IPS-NIHi11 (cell line): ENCODE results near the gene ASXL1.
"Not testable (repeated sequence)": the region's sequence is repeated elsewhere in the genome, so short reads cannot be mapped to it uniquely, and the experiment has no call there.

Experiments used
- DNase-seq: peaks from one replicate; pipeline ENCODE4 v3.0.0; 2012; ENCODE audit warnings: mixed read lengths, low spot score

The ASXL1 gene

GRCh38 chr20:32407131-32407750 is 49.1 kb downstream of the ASXL1 start:
- not testable (repeated sequence) for DNase-seq

GRCh38 chr20:32411955-32412706 is 54.0 kb downstream of the ASXL1 start:
- DNase-seq = no peak

- DNase-seq = no peak
Measured at GRCh38 chr20:32415494-32415893, 57.4 kb downstream of the ASXL1 start.

GRCh38 chr20:32416206-32416605 is 58.1 kb downstream of the ASXL1 start:
- no peak for DNase-seq

GRCh38 chr20:32418376-32418775 is 60.2 kb downstream of the ASXL1 start:
- no peak for DNase-seq

- DNase-seq = no peak
Measured at GRCh38 chr20:32421290-32421689, 63.2 kb downstream of the ASXL1 start.

DNA sequence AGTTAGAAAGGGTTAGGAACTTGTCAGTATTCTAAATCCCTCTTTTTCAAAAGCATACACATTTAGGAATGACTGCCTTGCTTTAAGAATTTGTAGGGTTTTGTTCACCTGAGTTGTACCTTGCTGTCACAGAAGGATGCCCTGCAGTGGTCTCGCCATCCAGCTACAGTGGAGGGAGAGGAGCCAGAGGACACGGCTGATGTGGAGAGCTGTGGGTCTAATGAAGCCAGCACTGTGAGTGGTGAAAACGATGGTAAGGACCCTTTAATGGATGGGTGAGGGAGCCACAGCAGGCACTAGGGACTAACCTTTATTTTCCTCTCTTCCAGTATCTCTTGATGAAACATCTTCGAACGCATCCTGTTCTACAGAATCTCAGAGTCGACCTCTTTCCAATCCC is 69.9 kb downstream of the ASXL1 start:
- DNase-seq = no peak

GRCh38 chr20:32429343-32429742 is 71.2 kb downstream of the ASXL1 start:
- no peak for DNase-seq

GRCh38 chr20:32429745-32430360 is 71.7 kb downstream of the ASXL1 start:
- no peak for DNase-seq

DNA sequence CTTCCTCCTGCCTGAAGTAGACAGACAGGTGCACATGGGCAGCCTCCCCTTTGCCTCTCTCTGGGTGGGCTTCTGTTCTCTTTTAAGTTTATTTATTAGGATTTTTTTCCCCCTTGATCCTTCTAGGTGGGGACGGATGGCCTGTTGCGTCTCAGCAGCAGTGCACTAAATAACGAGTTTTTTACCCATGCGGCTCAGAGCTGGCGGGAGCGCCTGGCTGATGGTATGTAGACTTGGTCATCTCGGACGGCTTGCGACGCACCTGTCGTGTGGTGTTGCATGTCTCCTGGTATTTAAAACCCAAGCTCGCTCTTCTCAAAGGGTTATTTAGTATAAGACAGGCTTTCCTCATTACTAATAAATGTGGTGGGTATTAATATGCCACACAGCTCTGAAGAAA is 73.3 kb downstream of the ASXL1 start:
- DNase-seq = no peak

GRCh38 chr20:32432277-32432676 is 74.1 kb downstream of the ASXL1 start:
- DNase-seq = no peak

DNA sequence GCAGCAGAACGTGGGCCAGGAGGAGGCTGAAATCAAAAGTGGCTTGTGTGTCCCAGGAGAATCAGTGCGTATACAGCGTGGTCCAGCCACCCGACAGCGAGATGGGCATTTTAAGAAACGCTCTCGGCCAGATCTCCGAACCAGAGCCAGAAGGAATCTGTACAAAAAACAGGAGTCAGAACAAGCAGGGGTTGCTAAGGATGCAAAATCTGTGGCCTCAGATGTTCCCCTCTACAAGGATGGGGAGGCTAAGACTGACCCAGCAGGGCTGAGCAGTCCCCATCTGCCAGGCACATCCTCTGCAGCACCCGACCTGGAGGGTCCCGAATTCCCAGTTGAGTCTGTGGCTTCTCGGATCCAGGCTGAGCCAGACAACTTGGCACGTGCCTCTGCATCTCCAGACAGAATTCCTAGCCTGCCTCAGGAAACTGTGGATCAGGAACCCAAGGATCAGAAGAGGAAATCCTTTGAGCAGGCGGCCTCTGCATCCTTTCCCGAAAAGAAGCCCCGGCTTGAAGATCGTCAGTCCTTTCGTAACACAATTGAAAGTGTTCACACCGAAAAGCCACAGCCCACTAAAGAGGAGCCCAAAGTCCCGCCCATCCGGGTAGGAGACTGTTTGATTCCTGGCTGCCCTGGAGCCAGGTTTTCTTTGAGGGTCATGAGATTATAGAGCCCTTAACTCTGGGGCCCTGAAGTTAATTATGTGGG is 75.3 kb downstream of the ASXL1 start:
- DNase-seq = no peak

- DNase-seq = no peak
Measured at GRCh38 chr20:32434434-32434833, 76.3 kb downstream of the ASXL1 start.

DNA sequence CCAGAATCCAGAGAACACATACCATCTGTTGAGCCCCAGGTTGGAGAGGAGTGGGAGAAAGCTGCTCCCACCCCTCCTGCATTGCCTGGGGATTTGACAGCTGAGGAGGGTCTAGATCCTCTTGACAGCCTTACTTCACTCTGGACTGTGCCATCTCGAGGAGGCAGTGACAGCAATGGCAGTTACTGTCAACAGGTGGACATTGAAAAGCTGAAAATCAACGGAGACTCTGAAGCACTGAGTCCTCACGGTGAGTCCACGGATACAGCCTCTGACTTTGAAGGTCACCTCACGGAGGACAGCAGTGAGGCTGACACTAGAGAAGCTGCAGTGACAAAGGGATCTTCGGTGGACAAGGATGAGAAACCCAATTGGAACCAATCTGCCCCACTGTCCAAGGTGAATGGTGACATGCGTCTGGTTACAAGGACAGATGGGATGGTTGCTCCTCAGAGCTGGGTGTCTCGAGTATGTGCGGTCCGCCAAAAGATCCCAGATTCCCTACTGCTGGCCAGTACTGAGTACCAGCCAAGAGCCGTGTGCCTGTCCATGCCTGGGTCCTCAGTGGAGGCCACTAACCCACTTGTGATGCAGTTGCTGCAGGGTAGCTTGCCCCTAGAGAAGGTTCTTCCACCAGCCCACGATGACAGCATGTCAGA is 77.4 kb downstream of the ASXL1 start:
- no peak for DNase-seq

DNA sequence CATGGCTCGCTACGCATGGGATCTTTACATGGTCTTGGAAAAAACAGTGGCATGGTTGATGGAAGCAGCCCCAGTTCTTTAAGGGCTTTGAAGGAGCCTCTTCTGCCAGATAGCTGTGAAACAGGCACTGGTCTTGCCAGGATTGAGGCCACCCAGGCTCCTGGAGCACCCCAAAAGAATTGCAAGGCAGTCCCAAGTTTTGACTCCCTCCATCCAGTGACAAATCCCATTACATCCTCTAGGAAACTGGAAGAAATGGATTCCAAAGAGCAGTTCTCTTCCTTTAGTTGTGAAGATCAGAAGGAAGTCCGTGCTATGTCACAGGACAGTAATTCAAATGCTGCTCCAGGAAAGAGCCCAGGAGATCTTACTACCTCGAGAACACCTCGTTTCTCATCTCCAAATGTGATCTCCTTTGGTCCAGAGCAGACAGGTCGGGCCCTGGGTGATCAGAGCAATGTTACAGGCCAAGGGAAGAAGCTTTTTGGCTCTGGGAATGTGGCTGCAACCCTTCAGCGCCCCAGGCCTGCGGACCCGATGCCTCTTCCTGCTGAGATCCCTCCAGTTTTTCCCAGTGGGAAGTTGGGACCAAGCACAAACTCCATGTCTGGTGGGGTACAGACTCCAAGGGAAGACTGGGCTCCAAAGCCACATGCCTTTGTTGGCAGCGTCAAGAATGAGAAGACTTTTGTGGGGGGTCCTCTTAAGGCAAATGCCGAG is 78.2 kb downstream of the ASXL1 start:
- DNase-seq = no peak

- DNase-seq = no peak
Measured at GRCh38 chr20:32436968-32437367, 78.8 kb downstream of the ASXL1 start.

DNA sequence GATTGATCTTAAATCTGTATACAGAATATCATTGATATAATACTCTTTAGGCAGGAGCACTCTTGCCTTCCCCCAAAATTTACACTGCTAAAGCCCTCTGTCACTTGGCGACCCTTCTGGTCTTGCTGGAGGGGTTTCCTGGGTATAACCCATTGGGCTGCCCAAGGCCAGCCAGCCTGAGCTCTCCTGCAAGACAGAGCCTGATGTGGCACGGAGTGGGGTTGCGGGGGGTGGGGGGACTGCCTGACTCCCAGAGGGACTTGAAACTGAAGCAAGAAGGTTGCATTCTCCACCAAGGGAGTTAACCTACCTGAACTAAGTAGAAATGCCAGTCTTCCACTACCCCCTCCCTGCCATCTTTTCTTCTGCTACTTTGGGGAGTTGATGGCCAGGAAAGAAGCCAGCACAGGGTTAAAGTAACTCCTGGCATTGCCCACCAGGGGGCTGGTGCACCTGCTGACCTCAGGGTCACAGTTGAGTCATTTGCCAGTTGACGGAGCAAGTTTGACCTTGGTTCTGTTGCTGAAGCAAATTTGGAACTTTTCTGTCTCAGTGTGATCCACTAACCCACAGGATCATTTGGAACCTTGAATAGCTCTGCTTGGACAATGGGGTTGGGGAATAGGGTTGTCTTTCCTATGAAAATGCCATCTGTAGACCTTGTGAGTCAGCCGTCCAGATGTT is 79.4 kb downstream of the ASXL1 start:
- no peak for DNase-seq

DNA sequence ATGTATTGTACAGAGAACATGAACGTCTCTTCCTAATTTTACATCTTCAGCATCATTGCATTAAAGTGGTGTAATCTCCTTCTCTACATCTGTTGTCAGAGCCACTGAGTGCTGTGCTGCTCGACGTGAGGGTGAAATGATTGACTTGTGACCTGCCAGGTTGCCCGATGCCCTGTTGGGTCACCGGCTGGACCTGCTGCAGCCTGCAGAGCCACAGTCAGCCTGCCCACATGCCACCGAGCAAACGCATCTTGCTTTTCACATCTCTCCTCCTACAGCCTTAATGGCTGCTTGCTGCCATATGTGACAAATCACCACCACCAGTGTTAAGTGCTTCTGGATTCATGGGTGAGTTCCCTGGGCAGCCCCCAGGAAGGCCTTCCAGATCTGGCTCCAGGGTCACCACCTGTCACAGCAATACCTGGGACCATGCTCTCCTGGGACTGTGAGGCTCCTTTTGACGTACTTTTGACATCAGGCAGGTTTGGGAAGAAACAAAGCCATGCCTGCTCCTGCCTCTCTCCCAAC is 80.3 kb downstream of the ASXL1 start:
- no peak for DNase-seq

GRCh38 chr20:32439132-32439829 is 81.2 kb downstream of the ASXL1 start:
- no peak for DNase-seq
